ENCODE data around the gene SYNM. TPM values are rescaled to one million over a fixed set of nuclear protein-coding genes. Genes with fewer than 3 reads are reported as not detected.

SYNM gene
- polyA plus RNA-seq, 3 donors from 2014 or later, result not detected

- Mint-ChIP-seq H3K9me3 (no peaks in the 10 kb centered on the region), H3K4me3 (no peak overlapping the region), H3K4me1 (no peaks in the 10 kb centered on the region), H3K27ac (no peak overlapping the region), H3K27me3 (ENCODE audit: low read depth in 3 of 3) (peaks cover 3 to 11% (median 6%) of the 10 kb centered on the region in 3 donors), H3K36me3 (no peaks in the 10 kb centered on the region)
- DNase-seq, result no peak
These were observed 12.2 kb upstream of the SYNM start for GRCh38 chr15:99092554-99093172.

- Mint-ChIP-seq H3K27ac (no peak overlapping the region), H3K4me3 (no peak overlapping the region), H3K9me3 (no peaks in the 10 kb centered on the region), H3K36me3 (no peaks in the 10 kb centered on the region), H3K27me3 (ENCODE audit: low read depth in 3 of 3) (peaks cover 5 to 9% (median 6%) of the 10 kb centered on the region in 3 donors), H3K4me1 (peaks cover 0 to under 1% of the 10 kb centered on the region in 2 donors)
- DNase-seq, result no peak
These were observed 9.3 kb upstream of the SYNM start for GRCh38 chr15:99095626-99096025.

GRCh38 chr15:99096173-99096893 is 8.5 kb upstream of the SYNM start:
- H3K9me3 Mint-ChIP-seq, result no peaks in the 10 kb centered on the region
- DNase-seq, result no peak
- H3K27ac Mint-ChIP-seq, result no peak overlapping the region
- peaks cover 6 to 9% (median 7%) of the 10 kb centered on the region in 3 donors for H3K27me3 Mint-ChIP-seq (ENCODE audit: low read depth in 3 of 3)
- H3K4me1 Mint-ChIP-seq, result peaks cover 0 to 2% of the 10 kb centered on the region in 2 donors
- peak overlapping the region in 1 of 5 donors; percentile 37 for H3K4me3 Mint-ChIP-seq
- H3K36me3 Mint-ChIP-seq, result no peaks in the 10 kb centered on the region

GRCh38 chr15:99096894-99097426 is 7.9 kb upstream of the SYNM start:
- no peak overlapping the region for H3K27ac Mint-ChIP-seq
- H3K4me3 Mint-ChIP-seq, result no peak overlapping the region
- no peaks in the 10 kb centered on the region for H3K36me3 Mint-ChIP-seq
- H3K4me1 Mint-ChIP-seq, result peaks cover 0 to 2% of the 10 kb centered on the region in 2 donors
- H3K27me3 Mint-ChIP-seq (ENCODE audit: low read depth in 3 of 3), result peaks cover 6 to 12% (median 7%) of the 10 kb centered on the region in 3 donors
- DNase-seq, result no peak
- no peaks in the 10 kb centered on the region for H3K9me3 Mint-ChIP-seq

GRCh38 chr15:99097441-99098410 is 7.2 kb upstream of the SYNM start:
- Mint-ChIP-seq H3K27ac (no peak overlapping the region), H3K4me1 (peaks cover 0 to 2% of the 10 kb centered on the region in 2 donors), H3K27me3 (ENCODE audit: low read depth in 3 of 3) (peaks cover 10 to 12% (median 10%) of the 10 kb centered on the region in 3 donors), H3K9me3 (no peaks in the 10 kb centered on the region), H3K4me3 (no peak overlapping the region), H3K36me3 (no peaks in the 10 kb centered on the region)
- no peak for DNase-seq

GRCh38 chr15:99098426-99098825 is 6.5 kb upstream of the SYNM start:
- no peaks in the 10 kb centered on the region for H3K36me3 Mint-ChIP-seq

GRCh38 chr15:99098991-99099390 is 5.9 kb upstream of the SYNM start:
- peaks cover 10 to 18% (median 10%) of the 10 kb centered on the region in 3 donors for H3K27me3 Mint-ChIP-seq (ENCODE audit: low read depth in 3 of 3)

More at GRCh38 chr15:99098426-99098825, 6.5 kb upstream of the SYNM start:
- H3K4me3 Mint-ChIP-seq, result no peak overlapping the region
- H3K27me3 Mint-ChIP-seq (ENCODE audit: low read depth in 3 of 3), result peaks cover 10 to 14% (median 10%) of the 10 kb centered on the region in 3 donors
- H3K9me3 Mint-ChIP-seq, result no peaks in the 10 kb centered on the region
- no peak overlapping the region for H3K27ac Mint-ChIP-seq
- DNase-seq, result no peak
- H3K4me1 Mint-ChIP-seq, result peaks cover 0 to 2% of the 10 kb centered on the region in 2 donors

GRCh38 chr15:99099661-99100060 is 5.2 kb upstream of the SYNM start:
- H3K27me3 Mint-ChIP-seq (ENCODE audit: low read depth in 3 of 3), result peaks cover 10 to 13% (median 12%) of the 10 kb centered on the region in 3 donors

More at GRCh38 chr15:99098991-99099390, 5.9 kb upstream of the SYNM start:
- Mint-ChIP-seq H3K27ac (no peak overlapping the region), H3K9me3 (no peaks in the 10 kb centered on the region), H3K36me3 (no peaks in the 10 kb centered on the region), H3K4me3 (no peak overlapping the region), H3K4me1 (peaks cover 0 to 2% of the 10 kb centered on the region in 2 donors)
- DNase-seq, result no peak

GRCh38 chr15:99100245-99101173 is 4.4 kb upstream of the SYNM start:
- Mint-ChIP-seq H3K4me3 (no peak overlapping the region), H3K36me3 (no peaks in the 10 kb centered on the region), H3K27ac (no peak overlapping the region), H3K27me3 (ENCODE audit: low read depth in 3 of 3) (peaks cover 8 to 13% (median 12%) of the 10 kb centered on the region in 3 donors), H3K4me1 (peaks cover 0 to 4% of the 10 kb centered on the region in 2 donors), H3K9me3 (no peaks in the 10 kb centered on the region)
- DNase-seq, result peak in 1 of 3 donors; percentile 9

More at GRCh38 chr15:99099661-99100060, 5.2 kb upstream of the SYNM start:
- peaks cover 0 to 4% of the 10 kb centered on the region in 2 donors for H3K4me1 Mint-ChIP-seq
- no peaks in the 10 kb centered on the region for H3K36me3 Mint-ChIP-seq
- no peak overlapping the region for H3K4me3 Mint-ChIP-seq
- DNase-seq, result no peak
- no peak overlapping the region for H3K27ac Mint-ChIP-seq
- no peaks in the 10 kb centered on the region for H3K9me3 Mint-ChIP-seq

GRCh38 chr15:99101501-99101900 is 3.4 kb upstream of the SYNM start:
- Mint-ChIP-seq H3K27ac (no peak overlapping the region), H3K27me3 (ENCODE audit: low read depth in 3 of 3) (peaks cover 8 to 17% (median 11%) of the 10 kb centered on the region in 3 donors), H3K9me3 (no peaks in the 10 kb centered on the region), H3K36me3 (no peaks in the 10 kb centered on the region), H3K4me1 (peaks cover 4 to 7% of the 10 kb centered on the region in 2 donors), H3K4me3 (no peak overlapping the region)
- no peak for DNase-seq

- no peaks in the 10 kb centered on the region for H3K9me3 Mint-ChIP-seq
- H3K36me3 Mint-ChIP-seq, result no peaks in the 10 kb centered on the region
- H3K4me1 Mint-ChIP-seq, result peaks cover 11% of the 10 kb centered on the region in 2 donors
- no peak for DNase-seq
- H3K4me3 Mint-ChIP-seq, result no peak overlapping the region
- no peak overlapping the region for H3K27ac Mint-ChIP-seq
- peaks cover 8 to 23% (median 15%) of the 10 kb centered on the region in 3 donors for H3K27me3 Mint-ChIP-seq (ENCODE audit: low read depth in 3 of 3)
These were observed 2.3 kb upstream of the SYNM start for GRCh38 chr15:99102332-99103235.

- Mint-ChIP-seq H3K4me3 (peak overlapping the region in 2 of 5 donors; percentile 5 to 26), H3K4me1 (peaks cover 11 to 12% of the 10 kb centered on the region in 2 donors), H3K27me3 (ENCODE audit: low read depth in 3 of 3) (peaks cover 8 to 22% (median 18%) of the 10 kb centered on the region in 3 donors), H3K36me3 (no peaks in the 10 kb centered on the region), H3K9me3 (no peaks in the 10 kb centered on the region), H3K27ac (no peak overlapping the region)
- no peak for DNase-seq
These were observed 1.6 kb upstream of the SYNM start for GRCh38 chr15:99103279-99103678.
